GM18873 (cell line): ENCODE results near the gene DNAJC25.
A peak's percentile ranks its signal among the peaks of the same experiment; 100 is the strongest.

Source experiments
- ATAC-seq: cut with Tn5 transposase; IDR thresholded peaks from one replicate; pipeline ENCODE4 v1.9.1; 2021; ENCODE audit warnings: mild to moderate bottlenecking, moderate library complexity, moderate number of reproducible peaks; ENCODE audit not compliant: unreplicated experiment, low FRiP score

DNAJC25 gene

DNA sequence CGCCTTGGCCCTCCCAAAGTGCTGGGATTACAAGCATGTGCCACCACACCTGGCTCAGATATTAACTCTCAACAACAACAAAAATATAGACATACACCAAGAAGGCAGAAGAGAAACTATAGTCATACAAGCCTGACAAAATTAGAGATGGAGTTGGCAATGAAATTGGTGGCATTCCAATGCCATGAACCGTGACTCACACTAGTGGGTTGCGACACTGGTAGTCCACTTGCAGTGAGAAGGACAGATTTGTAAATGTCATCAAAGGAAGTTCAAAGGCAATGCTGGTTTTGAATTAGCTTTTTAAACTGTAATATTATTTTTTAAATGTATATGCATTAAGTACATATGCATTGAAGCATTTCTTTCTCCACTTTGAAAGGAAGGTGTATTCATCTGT, 8.5 kb upstream of the DNAJC25 start:
- no peak for ATAC-seq

DNA sequence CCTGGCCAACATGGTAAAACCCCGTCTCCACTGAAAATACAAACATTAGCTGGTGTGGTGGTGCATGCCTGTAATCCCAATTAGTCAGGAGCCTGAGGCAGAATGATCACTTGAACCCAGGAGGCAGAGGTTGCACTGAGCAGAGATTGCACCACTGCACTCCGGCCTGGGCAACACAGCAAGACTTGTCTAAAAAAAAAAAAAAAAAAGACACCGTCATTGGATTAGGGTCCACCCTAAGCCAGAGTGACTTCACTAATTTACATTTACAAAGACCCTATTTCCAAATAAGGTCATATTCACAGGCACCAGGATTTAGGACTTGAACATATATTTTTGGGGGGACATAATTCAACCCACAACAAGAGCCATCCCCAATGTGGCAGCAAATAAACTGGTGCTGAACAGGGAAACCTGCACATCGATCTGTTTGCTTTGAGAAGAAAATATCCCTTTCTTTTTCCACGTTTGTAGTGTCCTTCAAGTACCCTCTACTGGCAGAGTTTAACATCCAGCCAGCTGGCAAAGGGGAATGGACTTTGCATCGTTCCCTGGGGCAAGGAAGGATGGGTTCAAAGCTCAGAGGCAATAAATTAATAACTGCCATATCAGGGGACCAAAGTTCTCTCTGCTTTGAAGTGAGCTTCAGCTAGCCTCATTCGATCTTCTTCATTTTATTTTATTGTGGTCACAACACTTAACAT, 3.7 kb upstream of the DNAJC25 start:
- no peak for ATAC-seq

DNA sequence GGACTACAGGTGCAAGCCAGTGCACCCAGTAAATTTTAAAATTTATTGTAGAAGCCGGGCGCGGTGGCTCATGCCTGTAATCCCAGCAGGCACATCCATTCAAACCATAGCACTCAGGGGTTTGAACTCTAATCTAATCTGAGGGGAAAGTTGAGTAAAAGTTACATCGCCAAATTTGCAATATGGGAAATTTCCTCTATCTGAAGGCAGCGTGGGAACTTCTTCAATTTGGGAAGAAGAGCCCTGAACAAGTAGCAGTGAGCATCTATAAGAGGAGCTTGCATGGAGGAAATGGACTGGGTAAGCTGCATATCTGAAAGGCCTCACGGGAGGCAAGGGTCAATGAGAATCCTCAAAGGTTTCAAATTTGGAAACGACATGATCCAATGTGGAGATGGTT, 2.7 kb upstream of the DNAJC25 start:
- ATAC-seq = no peak

DNA sequence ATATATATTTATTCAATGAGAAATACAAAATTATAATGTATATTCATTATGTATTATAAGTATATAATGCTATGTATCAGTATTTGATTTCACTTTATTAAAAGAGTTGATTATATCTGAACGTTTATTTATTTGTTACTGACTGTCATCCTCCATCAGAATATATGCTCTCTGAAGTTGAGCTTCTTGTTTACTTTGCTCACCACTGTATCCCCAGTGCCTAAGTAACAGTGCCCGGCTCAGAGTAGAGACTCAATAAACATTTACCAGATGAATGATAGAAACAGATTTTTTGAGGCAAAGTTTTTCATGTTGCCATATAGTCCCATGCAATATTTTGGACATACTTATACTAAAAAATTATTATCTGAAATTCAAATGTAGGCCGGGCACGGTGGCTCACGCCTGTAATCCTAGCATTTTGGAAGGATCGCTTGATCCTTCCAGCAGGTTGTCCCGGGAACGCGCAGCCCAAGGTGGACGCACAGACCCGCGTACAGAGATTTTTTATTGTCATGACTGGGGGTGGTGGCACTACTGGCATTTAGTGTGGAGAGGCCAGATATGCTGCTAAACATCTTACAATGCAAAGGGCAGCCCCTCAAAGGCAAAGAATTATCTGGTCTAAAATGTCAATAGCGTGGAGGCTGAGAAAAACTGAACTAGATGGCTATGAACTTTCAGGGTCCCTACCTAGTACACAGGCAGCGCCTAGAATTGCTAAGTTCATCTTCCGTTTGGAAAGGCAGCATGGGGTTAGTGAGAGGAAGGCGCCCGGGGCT, 761 bp upstream of the DNAJC25 start:
- no peak for ATAC-seq

DNA sequence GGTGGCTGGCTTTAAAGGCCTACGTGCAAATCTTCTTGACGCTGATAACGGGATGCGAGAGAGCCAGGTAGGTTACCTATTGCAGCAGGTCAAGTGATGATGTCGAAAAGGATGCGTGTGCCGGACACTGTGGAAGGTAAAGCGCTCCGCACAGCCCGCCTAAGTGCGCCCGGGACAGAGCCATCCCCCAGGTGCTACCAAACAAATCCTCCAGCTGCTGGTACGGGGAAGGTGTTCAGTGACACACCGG, 245 bp upstream of the DNAJC25 start:
- ATAC-seq = no peak

DNA sequence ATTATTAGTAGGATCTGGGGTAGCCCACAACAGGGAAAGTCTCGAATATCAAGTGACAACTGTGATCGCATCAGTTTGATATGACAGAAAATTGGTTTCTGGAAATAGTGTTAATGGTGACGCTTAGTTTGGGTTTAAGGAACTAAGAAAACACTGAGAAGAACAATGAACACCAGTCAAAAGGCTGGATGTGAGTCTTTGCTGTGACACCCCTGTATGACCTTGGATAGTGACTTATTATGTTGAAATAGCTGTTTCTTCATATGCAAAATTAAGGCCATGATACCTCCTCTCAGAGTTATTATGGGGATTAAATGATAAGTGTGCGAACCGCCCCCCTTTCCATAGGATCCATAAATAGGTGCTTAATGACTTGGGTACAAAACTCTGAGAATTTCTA, 926 bp downstream of the DNAJC25 start:
- ATAC-seq = no peak

DNA sequence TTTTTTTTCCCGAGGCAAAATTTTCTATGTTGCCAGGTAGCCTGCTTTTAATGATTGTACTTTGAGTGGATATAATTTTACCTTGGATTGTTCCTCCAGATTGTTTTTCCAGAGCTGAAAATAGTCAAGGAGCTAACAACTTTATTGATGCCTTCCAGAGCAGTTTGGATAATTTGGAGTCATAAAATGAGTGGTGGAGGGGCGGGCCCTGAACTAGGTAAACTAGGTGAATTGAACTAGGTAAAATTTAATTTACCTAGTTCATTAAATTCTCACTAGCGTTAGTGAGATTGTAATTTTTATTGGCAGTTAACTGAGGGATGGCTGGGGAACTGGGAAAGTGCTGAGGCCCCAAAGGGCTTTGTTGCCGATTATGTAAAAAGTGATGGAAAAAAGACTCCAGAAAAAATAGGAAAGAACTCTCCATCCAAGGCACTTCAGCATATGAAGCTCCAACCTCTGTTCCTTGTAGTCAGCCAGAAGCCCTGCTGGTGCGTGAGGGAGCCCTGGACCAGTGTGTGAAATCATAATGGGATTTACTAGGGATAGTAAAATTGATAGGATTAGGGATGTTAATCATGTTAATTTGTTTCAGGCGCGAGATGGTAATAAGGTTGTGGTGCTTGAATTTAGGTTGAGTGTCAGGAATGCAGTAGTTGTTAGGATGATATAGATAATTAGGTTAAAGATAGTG, 1.7 kb downstream of the DNAJC25 start:
- no peak for ATAC-seq

DNA sequence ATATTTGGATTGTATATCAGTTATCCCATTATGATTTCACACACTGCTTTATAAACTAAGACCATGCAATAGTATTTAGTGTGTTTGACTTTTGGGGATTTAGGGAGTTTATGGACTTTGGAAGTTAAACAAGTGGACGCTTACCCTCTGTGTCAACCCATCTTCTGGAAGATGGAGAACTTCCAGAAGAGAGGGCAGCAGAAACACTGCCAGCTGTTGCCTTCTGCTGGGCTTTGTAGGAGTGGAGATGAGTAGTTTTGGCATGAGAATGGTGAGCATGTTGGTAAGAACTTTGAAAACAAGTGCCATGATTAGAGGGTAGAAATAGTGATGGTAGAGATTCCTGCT, 2.2 kb downstream of the DNAJC25 start:
- ATAC-seq = no peak

DNA sequence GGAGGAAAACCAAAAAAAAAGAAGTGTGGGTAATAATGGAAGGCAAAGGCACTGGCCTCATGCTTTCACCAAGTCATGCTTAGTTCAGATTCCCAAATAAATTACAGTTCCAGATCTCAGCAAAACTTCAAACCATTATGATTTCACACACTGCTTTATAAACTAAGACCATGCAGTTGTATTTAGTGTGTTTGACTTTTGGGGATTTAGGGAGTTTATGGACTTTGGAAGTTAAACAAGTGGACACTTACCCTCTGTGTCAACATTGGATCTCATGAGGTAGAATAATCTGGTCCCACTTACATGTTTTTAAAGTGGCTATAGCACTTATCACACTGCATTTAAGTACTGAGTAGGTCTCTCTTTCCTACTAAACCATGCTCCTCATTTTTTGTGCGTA, 3.7 kb downstream of the DNAJC25 start:
- ATAC-seq = no peak

DNA sequence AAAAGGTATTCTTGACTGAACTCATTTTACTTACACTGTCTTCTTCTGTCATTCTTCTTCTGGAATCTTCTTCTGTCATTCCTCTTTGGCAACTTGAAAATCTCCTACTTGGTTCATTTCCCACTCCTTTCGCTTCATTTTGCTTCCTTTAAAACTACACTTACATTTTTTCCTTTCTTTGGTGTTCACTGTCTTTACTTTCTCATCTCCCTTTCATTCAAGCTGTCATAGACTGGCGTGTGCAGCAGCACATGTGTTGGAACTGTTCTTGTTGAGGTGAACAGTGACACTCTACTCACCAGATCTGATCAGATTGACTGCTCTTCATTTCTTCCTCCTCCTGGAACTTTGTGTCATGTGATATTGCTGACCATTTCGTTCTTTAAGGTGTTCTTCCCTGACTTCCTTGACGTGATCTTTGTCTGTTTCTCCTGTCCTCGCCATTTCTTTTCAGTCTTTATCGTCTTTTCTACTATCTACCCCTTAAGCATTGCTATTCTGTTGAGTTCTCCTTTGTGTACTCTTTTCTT, 6.4 kb downstream of the DNAJC25 start:
- no peak for ATAC-seq

DNA sequence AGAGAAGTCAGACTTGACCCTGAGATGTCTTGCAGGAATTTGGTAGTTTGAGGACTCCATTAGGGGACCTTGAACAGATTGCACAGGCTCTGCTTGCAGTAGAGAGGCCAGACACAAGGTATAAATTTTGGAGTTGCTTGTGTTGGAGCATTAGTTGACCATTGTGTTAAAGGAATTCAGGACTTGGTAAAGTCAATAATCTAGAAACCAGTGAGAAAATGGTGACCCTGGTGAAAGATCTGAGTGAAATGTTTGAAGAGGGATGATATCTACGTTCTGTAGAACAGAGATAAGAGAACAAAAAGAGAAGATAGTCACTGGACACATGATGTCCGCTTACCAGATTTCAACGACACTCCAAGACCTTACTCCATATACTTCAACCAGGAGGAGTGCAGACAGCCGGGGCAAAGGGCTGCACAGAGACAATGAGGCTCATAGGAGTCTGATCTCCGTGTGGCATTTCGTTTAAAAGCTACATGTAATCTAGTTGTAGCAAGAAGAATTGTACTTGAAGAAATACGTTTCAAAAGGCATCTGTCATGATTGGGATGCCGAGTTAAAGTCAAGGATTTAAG, 13.2 kb downstream of the DNAJC25 start:
- ATAC-seq = no peak

DNA sequence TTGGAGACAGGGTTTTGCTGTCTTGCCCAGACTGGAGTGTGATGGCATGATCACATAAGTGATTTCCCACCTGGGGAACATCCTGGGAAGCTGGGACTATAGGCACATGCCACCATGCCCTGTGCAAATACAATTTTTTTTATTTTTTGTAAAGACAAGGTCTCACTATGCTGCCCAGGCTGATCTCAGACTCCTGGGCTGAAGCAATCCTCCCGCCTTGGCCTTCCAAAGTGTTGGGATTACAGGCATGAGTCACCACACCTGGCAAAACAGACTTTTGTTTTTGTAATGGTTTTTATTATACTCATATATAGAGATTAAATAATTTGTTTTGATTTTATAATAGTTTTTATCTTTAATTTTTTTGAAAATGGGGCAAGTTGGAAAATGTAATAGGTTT, 14.7 kb downstream of the DNAJC25 start:
- ATAC-seq = no peak

DNA sequence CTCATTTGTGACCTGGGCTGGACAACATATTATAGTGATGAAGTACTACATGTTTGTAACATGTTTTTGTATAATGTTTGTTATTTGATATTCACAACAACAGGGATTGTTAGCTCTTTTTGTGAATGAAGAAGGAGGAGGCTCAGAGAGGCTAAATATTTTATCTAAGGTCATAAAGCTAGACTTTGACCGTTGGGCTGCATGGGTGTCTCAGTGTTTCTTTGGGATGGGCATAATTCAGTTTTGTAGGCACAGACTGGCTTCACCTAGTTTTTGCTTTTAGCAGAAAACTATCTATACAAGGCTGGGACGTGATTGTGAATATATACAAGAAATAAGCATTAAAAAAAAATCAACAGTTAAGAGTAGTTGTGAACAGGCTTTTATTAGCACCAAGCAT, 15.3 kb downstream of the DNAJC25 start:
- no peak for ATAC-seq

DNA sequence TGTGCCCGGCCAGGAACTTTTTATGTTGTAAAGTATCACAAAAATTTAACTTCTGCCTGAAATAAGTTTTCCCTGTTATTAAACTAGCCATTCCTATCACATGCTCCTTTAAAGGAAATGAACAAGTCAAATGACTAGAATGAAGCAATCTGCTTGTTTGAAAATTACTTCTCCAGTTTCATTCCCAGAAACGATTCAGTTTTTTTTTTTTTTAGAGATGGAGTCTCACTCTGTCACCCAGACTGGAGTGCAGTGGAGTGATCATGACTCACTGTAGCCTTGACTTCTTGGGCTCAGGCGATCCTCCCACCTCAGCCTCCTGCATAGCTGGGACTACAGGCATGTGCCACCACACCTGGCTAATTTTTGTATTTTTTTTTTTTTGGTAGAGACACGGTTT, 16.9 kb downstream of the DNAJC25 start:
- ATAC-seq = no peak

DNA sequence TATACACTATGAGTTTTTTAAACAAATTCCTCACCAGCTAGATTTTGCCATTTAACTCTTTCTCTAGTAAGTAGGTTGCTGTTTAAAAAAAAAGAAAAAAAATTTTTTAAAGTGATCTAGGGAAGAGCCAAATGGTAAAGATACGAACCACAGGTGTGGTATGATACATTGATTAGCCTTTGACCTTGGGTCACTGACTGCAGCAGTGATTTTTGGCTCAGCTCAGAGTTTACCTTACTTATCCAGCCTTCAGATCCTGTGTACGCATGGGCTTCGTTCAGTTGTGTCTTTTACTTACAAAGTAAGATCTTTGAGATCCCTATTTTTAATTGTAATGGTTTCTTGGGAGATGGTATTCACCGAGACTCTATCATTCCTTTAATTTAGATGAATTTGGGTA, 17.9 kb downstream of the DNAJC25 start:
- no peak for ATAC-seq

DNA sequence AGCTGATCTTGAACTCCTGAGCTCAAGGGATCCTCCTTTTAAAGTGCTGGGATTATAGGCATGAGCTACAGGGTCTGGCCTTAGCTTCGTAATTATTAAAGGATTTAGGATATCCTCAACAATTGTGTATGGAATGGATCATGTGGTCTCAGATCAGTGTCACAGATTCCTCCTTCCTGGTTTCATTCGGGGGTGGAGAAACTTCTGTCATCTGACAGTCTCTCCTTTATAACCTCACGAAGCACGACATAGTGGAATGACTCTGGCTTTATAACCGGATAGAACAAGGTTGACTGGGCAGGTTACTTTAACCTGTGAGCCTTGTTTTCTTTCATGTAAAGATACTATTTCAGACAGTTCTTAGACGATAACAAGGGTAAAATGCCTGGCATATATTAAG, 25.9 kb downstream of the DNAJC25 start:
- no peak for ATAC-seq

DNA sequence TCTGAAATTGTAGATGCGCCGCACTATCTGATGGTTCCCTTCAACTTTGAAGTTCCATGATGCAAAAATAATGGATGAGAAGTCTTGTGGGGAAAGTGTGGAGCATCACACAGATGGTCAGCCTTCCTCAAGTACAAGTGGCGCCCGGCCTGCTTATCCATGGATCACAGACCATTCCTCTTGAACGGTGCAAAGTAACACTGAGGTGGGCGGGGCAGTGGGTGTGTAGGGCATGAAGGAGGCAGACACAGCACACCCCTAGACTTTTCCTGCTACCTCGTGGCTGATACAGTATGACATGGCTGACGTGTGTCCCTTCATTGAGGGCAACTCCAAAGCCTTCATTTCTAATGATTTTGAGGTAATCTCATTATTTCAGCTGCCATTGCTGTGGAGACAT, 27.8 kb downstream of the DNAJC25 start:
- no peak for ATAC-seq

DNA sequence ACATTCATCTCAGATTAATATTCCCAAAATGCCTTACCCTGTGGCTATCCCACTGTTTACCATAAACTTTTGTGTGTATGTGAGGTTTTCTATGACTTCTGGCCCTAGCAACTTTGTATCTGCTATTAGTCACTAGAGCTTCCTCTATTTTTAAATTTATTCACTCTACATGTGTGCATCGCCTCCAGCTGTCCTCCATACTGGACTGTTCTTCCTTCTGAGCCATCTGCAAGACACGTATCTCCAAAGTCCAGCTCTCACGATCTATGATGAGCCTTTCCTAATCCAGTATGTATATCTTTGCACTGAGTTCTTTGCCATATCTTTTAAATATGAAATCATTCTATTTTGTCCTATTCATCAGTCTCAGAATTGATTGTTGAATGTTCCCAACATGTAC, 28.6 kb downstream of the DNAJC25 start:
- no peak for ATAC-seq

DNA sequence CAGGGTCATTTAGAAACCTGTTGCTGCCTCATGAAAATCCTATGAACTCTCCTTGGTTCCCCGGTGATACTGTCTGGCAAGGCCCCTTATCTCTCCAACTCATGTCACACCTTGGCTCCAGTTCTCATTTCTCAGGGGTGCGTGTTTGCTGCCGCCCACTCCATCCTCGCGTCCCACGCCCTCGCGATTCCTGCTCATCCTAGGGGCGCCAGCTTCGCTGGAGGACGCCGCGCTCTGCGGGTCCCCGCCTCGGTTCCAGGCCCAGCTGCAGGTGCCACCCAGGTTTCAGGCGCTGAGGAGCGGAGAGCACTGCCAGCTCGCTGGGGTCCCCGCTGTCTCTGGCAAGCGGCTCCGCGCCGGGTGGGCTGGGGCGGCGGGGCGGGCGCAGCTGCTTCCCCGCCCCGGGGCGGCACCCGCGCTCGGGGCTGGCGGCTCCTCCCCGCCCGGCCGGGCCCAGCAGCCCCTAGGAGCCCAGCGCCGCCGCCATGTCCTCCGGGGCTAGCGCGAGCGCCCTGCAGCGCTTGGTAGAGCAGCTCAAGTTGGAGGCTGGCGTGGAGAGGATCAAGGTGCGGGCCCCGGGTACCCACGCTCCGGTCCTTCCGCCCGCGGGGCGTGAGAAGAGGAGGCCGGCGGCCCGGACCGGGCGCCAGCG, 30.1 kb downstream of the DNAJC25 start, which contains the start of gene GNG10:
Gene GNG10, plus strand, starts transcription at position 456 of the 652 bp plus-strand sequence. Its CDS starts 30 bp downstream, at position 486.
- ATAC-seq = peak; percentile 46

DNA sequence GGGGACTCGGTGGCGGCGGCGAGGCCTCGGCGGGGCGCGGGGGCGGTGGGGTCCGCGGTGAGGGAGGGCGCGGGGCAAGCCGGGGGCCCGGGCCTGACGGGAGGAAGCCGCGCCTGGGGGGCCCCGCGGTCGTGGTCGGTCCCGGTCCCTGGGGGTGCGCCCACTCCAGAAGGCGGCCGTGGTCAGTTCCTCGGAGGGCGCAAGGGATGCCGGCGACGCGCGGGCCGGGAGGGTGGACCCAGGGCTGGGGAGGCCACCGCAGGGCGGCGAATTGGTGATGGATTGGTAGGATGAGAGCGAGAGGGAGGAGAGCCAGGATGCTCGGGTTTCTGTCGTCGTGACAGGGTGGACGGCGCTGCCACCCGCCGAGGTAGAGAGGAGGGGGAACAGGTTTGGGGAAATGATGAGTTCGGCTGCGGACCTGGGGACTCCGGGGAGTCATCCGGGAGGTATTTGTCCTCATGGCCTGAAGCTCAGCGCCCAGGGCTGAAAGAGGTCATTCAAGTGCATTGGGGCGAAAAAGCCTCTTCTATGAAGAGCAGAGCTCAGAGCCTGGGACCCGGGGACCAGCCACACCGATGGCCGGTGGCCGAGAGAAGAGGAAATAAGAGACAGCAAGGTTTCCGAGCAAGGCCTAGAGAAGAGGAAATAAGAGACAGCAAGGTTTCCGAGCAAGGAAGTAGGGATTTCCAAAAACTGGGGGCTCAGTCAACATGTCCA, 30.8 kb downstream of the DNAJC25 start:
- ATAC-seq = peak; percentile 25
